HepG2 (cell line): Measurements from ENCODE around the gene ROBO2. TPM values are rescaled to one million over a fixed set of nuclear protein-coding genes. Genes with fewer than 3 reads are reported as not detected.

Source experiments
- ATAC-seq: fragments of 200-7000 bp; cut with Tn5 transposase; 3 replicates; pipeline ENCODE4 v1.9.1; 2020; ENCODE audit warnings: mild to moderate bottlenecking, moderate library complexity
- BruUV-seq: library from RNA; stranded (reverse); fragments of 400-500 nt; replicated peaks from 2 replicates; lab custom pipeline; 2021; lab: Mats Ljungman, UMichigan
- CTCF ChIA-PET: fragments of 300-600 bp; formaldehyde crosslinking; extraction: SDS; loops from one replicate; lab custom pipeline; 2021; ENCODE audit warnings: low total read pairs, inconsistent platforms, low intra/inter-chr PET ratio; lab: Yijun Ruan, JAX
- POLR2A ChIA-PET: fragments of 350-600 bp; sonication (Branson Sonifier 250); formaldehyde crosslinking; loops from one replicate; lab custom pipeline; 2020; ENCODE audit warnings: antibody characterized with exemption, inconsistent platforms; lab: Yijun Ruan, JAX
- DNase-seq: peaks from one replicate; pipeline ENCODE4 v3.0.0-alpha.2; 2015; ENCODE audit warnings: low spot score
- FAIRE-seq: peaks from 3 replicates; lab custom pipeline; 2011; peaks lifted over from hg19 to GRCh38; lab: Jason Lieb, UNC
- H2AFZ ChIP-seq: one replicate; pipeline ENCODE4 v1.6.1; 2011; ENCODE audit warnings: low read length, inconsistent platforms
- H3K27ac ChIP-seq: fragments of 300-600 bp; 3 replicates; pipeline ENCODE4 v1.8.0; 2011; ENCODE audit warnings: mixed run types, mild to moderate bottlenecking, mixed read lengths, low read length, inconsistent platforms; ENCODE audit not compliant: insufficient read depth; ENCODE audit errors: extremely low read length
- H3K27me3 ChIP-seq, 2 experiments: fragments of 200-600 bp in 1 of 2; 2 replicates in 1 of 2; 3 replicates in 1 of 2; pipeline versions ENCODE4 v1.6.0 to v1.8.0; 2011; ENCODE audit warnings: low read length in 2 of 2, mild to moderate bottlenecking in 2 of 2, moderate library complexity in 2 of 2, inconsistent platforms in 1 of 2; ENCODE audit not compliant: insufficient read depth in 2 of 2, control insufficient read depth in 1 of 2
- H3K36me3 ChIP-seq, 2 experiments: fragments of 200-600 bp in 1 of 2; replicated peaks in 1 of 2; 2 replicates in 1 of 2; 3 replicates in 1 of 2; pipeline versions ENCODE4 v1.5.1 to v1.8.0; 2011; ENCODE audit warnings: low read length in 2 of 2, inconsistent platforms in 1 of 2; ENCODE audit not compliant: insufficient read depth in 2 of 2, control insufficient read depth in 1 of 2
- H3K4me1 ChIP-seq: 2 replicates; pipeline ENCODE4 v1.5.1; 2012; ENCODE audit warnings: low read length, inconsistent platforms; ENCODE audit not compliant: insufficient read depth
- H3K4me2 ChIP-seq: 2 replicates; pipeline ENCODE4 v1.6.0; 2011; ENCODE audit warnings: low read depth, low read length, inconsistent platforms
- H3K4me3 ChIP-seq, 3 experiments: fragments of 200-600 bp in 1 of 3; sonication (generic), shearing (Covaris generic) in 1 of 3; replicated peaks in 1 of 3; 2 replicates each; pipeline ENCODE4 v1.5.1; 2011 to 2016; ENCODE audit warnings: low read length in 3 of 3, inconsistent platforms in 2 of 3, low read depth in 2 of 3, mild to moderate bottlenecking in 2 of 3, control low read depth in 1 of 3, mixed read lengths in 1 of 3; ENCODE audit not compliant: insufficient read depth in 1 of 3
- H3K79me2 ChIP-seq: one replicate; pipeline ENCODE4 v1.6.1; 2011; ENCODE audit warnings: low read length, inconsistent platforms; ENCODE audit not compliant: insufficient read depth
- H3K9ac ChIP-seq: 2 replicates; pipeline ENCODE4 v1.6.0; 2011; ENCODE audit warnings: mild to moderate bottlenecking, low read depth, low read length, inconsistent platforms; ENCODE audit not compliant: insufficient read depth
- H3K9me3 ChIP-seq: 2 replicates; pipeline ENCODE4 v1.5.1; 2012; ENCODE audit warnings: mild to moderate bottlenecking, low read length
- H4K20me1 ChIP-seq: 2 replicates; pipeline ENCODE4 v1.6.0; 2011; ENCODE audit warnings: inconsistent platforms, mild to moderate bottlenecking, low read length, moderate library complexity; ENCODE audit not compliant: insufficient read depth
- PRMT3 ChIP-seq: sonication (generic); formaldehyde crosslinking; IDR thresholded peaks from 2 replicates; pipeline ENCODE4 v1.8.1; 2022; ENCODE audit warnings: low read depth, mild to moderate bottlenecking, moderate library complexity, missing genetic modification reagents, borderline replicate concordance
- WIZ ChIP-seq: sonication (generic); formaldehyde crosslinking; IDR thresholded peaks from 2 replicates; pipeline ENCODE4 v1.5.1; 2020; ENCODE audit warnings: mild to moderate bottlenecking, missing genetic modification reagents
- XBP1 ChIP-seq: sonication (generic); formaldehyde crosslinking; IDR thresholded peaks from 2 replicates; pipeline ENCODE4 v1.5.0; 2020; ENCODE audit warnings: missing genetic modification reagents
- ZFX ChIP-seq: sonication (generic); formaldehyde crosslinking; IDR thresholded peaks from 2 replicates; pipeline ENCODE4 v1.4.0; 2020; ENCODE audit warnings: mild to moderate bottlenecking, low read depth, missing genetic modification reagents, moderate library complexity
- ZFY ChIP-seq: sonication (generic); formaldehyde crosslinking; IDR thresholded peaks from 2 replicates; pipeline ENCODE4 v1.4.0; 2020; ENCODE audit warnings: missing genetic modification reagents
- ZSCAN30 ChIP-seq: sonication (generic); formaldehyde crosslinking; IDR thresholded peaks from 2 replicates; pipeline ENCODE4 v1.5.0; 2020; ENCODE audit warnings: mild to moderate bottlenecking, missing genetic modification reagents
- WGBS: methylation state at CpG from one replicate; pipeline ENCODE4 v1.1.6; 2017; ENCODE audit warnings: low lambda C conversion rate; 5-methylcytosine and 5-hydroxymethylcytosine counted together
- in situ Hi-C: cut with HindIII; loops from 2 replicates; pipeline ENCODE4 v1.10.0; 2017; ENCODE audit warnings: low pct_unique_long_range_greater_than_20kb; ENCODE audit not compliant: extremely low pct_ligation_motif_present
- intact Hi-C: fragments of 100-400 bp; cut with micrococcal nuclease; formaldehyde crosslinking; loops from one replicate; pipeline ENCODE4 v1.10.0; 2022; ENCODE audit not compliant: unreplicated experiment
- polyA plus RNA-seq, 8 experiments: library from polyadenylated mRNA; depleted of rRNA in 3 of 8; stranded (reverse) in 7 of 8; unstranded in 1 of 8; fragments of >200 nt; fragmentation: Illumina TruSeq in 4 of 8; extraction: Trizol in 4 of 8; gene quantifications; 2 replicates each; pipeline versions ENCODE4 v1.2.1 to v1.2.3, GENCODE V29; 2011 to 2016; ENCODE audit warnings: low read depth in 4 of 8, missing spikeins in 1 of 8, mixed read lengths in 1 of 8; ENCODE audit not compliant: insufficient read depth in 1 of 8
- total RNA-seq, 5 experiments: library from RNA; depleted of rRNA; stranded (reverse); fragments of >200 nt; fragmentation: Illumina TruSeq; extraction: Trizol; gene quantifications; 2 replicates each; pipeline ENCODE4 v1.2.3, GENCODE V29; 2016; ENCODE audit warnings: low read depth in 1 of 5
- TF ChIP-seq, protein P1 (sequence below): sonication (generic); formaldehyde crosslinking; IDR thresholded peaks from 2 replicates; pipeline ENCODE4 v1.8.1; 2022; ENCODE audit warnings: mild to moderate bottlenecking, missing genetic modification reagents
- TF ChIP-seq, protein P2 (sequence below): sonication (generic); formaldehyde crosslinking; IDR thresholded peaks from 2 replicates; pipeline ENCODE4 v1.5.0; 2020; ENCODE audit warnings: missing genetic modification reagents

ROBO2 gene
- total and polyA plus RNA-seq, 2 of the 13 experiments (the other 11 are each of a cell fraction or from before 2014, with no cell fraction given), result not detected

DNA sequence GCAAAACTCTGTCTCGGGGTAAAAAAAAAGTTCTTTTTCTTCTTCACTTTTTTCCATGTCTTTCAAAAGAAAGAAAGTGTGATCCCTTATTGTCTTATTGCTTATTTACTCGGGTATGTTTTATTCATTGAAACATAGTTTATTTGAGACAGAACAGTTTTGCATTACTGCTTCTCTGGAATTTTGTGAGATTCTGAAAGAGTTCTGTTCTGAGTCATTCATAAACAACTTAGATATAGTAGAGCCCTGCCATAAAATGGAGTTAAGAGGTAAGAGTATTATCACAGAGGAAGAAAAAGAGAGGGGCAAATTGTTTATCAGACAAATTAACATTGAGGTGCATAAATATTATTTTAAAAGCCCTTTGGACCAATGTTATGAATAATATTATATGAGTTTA is 522.2 kb downstream of the ROBO2 start (continued):
- TF ChIP-seq, protein P1, sequence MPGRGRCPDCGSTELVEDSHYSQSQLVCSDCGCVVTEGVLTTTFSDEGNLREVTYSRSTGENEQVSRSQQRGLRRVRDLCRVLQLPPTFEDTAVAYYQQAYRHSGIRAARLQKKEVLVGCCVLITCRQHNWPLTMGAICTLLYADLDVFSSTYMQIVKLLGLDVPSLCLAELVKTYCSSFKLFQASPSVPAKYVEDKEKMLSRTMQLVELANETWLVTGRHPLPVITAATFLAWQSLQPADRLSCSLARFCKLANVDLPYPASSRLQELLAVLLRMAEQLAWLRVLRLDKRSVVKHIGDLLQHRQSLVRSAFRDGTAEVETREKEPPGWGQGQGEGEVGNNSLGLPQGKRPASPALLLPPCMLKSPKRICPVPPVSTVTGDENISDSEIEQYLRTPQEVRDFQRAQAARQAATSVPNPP (CRISPR knock-in tag), result no peak
- no peak for TF ChIP-seq WIZ
- TF ChIP-seq ZFX (CRISPR knock-in tag), result no peak
- no peak for TF ChIP-seq ZFY (CRISPR knock-in tag)
- TF ChIP-seq XBP1 (CRISPR knock-in tag), result no peak
- TF ChIP-seq, protein P2, sequence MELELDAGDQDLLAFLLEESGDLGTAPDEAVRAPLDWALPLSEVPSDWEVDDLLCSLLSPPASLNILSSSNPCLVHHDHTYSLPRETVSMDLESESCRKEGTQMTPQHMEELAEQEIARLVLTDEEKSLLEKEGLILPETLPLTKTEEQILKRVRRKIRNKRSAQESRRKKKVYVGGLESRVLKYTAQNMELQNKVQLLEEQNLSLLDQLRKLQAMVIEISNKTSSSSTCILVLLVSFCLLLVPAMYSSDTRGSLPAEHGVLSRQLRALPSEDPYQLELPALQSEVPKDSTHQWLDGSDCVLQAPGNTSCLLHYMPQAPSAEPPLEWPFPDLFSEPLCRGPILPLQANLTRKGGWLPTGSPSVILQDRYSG (CRISPR knock-in tag), result no peak
- no peak for TF ChIP-seq ZSCAN30

DNA sequence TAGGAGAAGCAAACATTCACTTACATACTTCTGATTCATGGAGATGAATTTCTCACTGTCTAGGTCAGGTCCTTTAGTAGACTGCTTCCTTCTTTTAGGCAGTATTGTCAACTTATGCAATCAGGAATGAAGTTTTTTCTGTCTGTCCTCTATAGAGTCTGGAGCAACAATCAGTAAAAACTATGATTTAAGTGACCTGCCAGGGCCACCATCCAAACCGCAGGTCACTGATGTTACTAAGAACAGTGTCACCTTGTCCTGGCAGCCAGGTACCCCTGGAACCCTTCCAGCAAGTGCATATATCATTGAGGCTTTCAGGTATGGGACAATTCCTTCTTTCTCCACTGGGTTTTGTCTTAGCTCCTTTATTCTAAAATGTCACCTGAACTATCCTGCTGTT is 523.1 kb downstream of the ROBO2 start:
- ChIA-PET POLR2A (no interaction called here), CTCF (no interaction called here)
- in situ Hi-C loops, result no loop called here
- WGBS, result 0% methylated on average over 1 of the region's 1 CpG
- TF ChIP-seq PRMT3 (CRISPR knock-in tag), result no peak
- no peak overlapping the region for H2AFZ ChIP-seq
- ATAC-seq (no peak), DNase-seq (no peak), FAIRE-seq (no peak)
- H3K79me2 ChIP-seq, result no peaks in the 10 kb centered on the region
- no peak overlapping the region for H3K27ac ChIP-seq
- no peaks in the 10 kb centered on the region for H3K27me3 ChIP-seq
- H3K36me3 ChIP-seq, result no peaks in the 10 kb centered on the region
- intact Hi-C loops, result no loop called here
- no peaks in the 10 kb centered on the region for H3K4me1 ChIP-seq
- no peak overlapping the region for H3K4me3 ChIP-seq
- no peak overlapping the region for H3K4me2 ChIP-seq
- BruUV-seq, result no TSS peak
- no peak overlapping the region for H3K9ac ChIP-seq
- no peaks in the 10 kb centered on the region for H3K9me3 ChIP-seq
- H4K20me1 ChIP-seq, result no peaks in the 10 kb centered on the region
